HCT116 (cell line): ENCODE data around the gene TUBA4A. TPM values are rescaled to one million over a fixed set of nuclear protein-coding genes. Genes with fewer than 3 reads are reported as not detected.

Experiments used
- ATAC-seq: fragments of 200-7000 bp; cut with Tn5 transposase; 2 replicates; pipeline ENCODE4 v1.9.1; 2020; ENCODE audit warnings: mild to moderate bottlenecking, moderate library complexity
- BruUV-seq: library from RNA; stranded (reverse); fragments of 400-500 nt; replicated peaks from 2 replicates; lab custom pipeline; 2021; lab: Mats Ljungman, UMichigan
- CTCF ChIA-PET: fragments of 300-600 bp; sonication (Branson Sonifier 250); formaldehyde crosslinking; loops from one replicate; lab custom pipeline; 2021; ENCODE audit warnings: antibody characterized with exemption; lab: Charles Lee
- POLR2A ChIA-PET: fragments of 300-600, 350-600 bp; sonication (Branson Sonifier 250); formaldehyde crosslinking; loops from one replicate; lab custom pipeline; 2021; ENCODE audit warnings: antibody characterized with exemption; lab: Charles Lee
- RAD21 ChIA-PET, 2 experiments: fragments of 300-600 bp; sonication (Branson Sonifier 250); formaldehyde crosslinking; loops; one replicate each; lab custom pipeline; 2023; ENCODE audit warnings: low total read pairs in 2 of 2; ENCODE audit not compliant: uncharacterized antibody in 2 of 2, unreplicated experiment in 2 of 2, low non-redundant PET in 1 of 2; lab: Charles Lee
- DNase-seq: peaks from one replicate; pipeline ENCODE4 v3.0.0-alpha.2; 2010; ENCODE audit warnings: low read depth, low spot score
- H2AFZ ChIP-seq: fragments of 200-600 bp; shearing (Covaris generic), sonication (generic); 2 replicates; pipeline ENCODE4 v1.6.1; 2017; ENCODE audit warnings: low read depth, mixed run types, mixed read lengths, antibody characterized with exemption, low read length; ENCODE audit not compliant: poor library complexity, severe bottlenecking
- H3K27ac ChIP-seq: 2 replicates; pipeline ENCODE4 v1.5.1; 2012; ENCODE audit warnings: low read depth, low read length
- H3K27me3 ChIP-seq: fragments of 200-600 bp; sonication (generic); 2 replicates; pipeline ENCODE4 v1.6.1; 2016; ENCODE audit warnings: mixed run types, low read length, mixed read lengths; ENCODE audit not compliant: insufficient read depth
- H3K36me3 ChIP-seq, 2 experiments: fragments of 200-500 bp in 1 of 2; fragments of 200-600 bp in 1 of 2; sonication (Bioruptor generic) in 1 of 2; sonication (generic) in 1 of 2; 2 replicates each; pipeline versions ENCODE4 v1.5.1 to v1.6.1; 2014 to 2016; ENCODE audit warnings: low read length in 2 of 2, inconsistent platforms in 1 of 2, mixed read lengths in 1 of 2, mixed run types in 1 of 2; ENCODE audit not compliant: insufficient read depth in 2 of 2, control insufficient read depth in 1 of 2
- H3K4me1 ChIP-seq, 2 experiments: fragments of 200-600 bp in 1 of 2; sonication (generic) in 1 of 2; 2 replicates each; pipeline versions ENCODE4 v1.5.1 to v1.6.1; 2012 to 2017; ENCODE audit warnings: low read length in 2 of 2, inconsistent platforms in 1 of 2, mild to moderate bottlenecking in 1 of 2, mixed read lengths in 1 of 2, mixed run types in 1 of 2, moderate library complexity in 1 of 2; ENCODE audit not compliant: insufficient read depth in 2 of 2, control insufficient read depth in 1 of 2
- H3K4me2 ChIP-seq: fragments of 200-600 bp; sonication (generic); 2 replicates; pipeline ENCODE4 v1.6.1; 2017; ENCODE audit warnings: mixed run types, low read length, mixed read lengths
- H3K4me3 ChIP-seq, 2 experiments: fragments of 200-600 bp in 1 of 2; sonication (generic) in 1 of 2; replicated peaks in 1 of 2; 2 replicates each; pipeline ENCODE4 v1.5.1; 2011 to 2016; ENCODE audit warnings: low read length in 2 of 2, control low read depth in 1 of 2, low read depth in 1 of 2, mild to moderate bottlenecking in 1 of 2, mixed read lengths in 1 of 2, mixed run types in 1 of 2
- H3K79me2 ChIP-seq: fragments of 200-600 bp; sonication (generic); 2 replicates; pipeline ENCODE4 v1.6.1; 2017; ENCODE audit warnings: mild to moderate bottlenecking, mixed run types, low read length, moderate library complexity, mixed read lengths; ENCODE audit not compliant: insufficient read depth
- H3K9ac ChIP-seq: fragments of 200-600 bp; sonication (generic); 2 replicates; pipeline ENCODE4 v1.6.1; 2016; ENCODE audit warnings: low read length, mixed read lengths
- H3K9me2 ChIP-seq: fragments of 200-600 bp; sonication (generic), shearing (Covaris generic); 2 replicates; pipeline ENCODE4 v1.6.1; 2017; ENCODE audit warnings: mixed run types, mild to moderate bottlenecking, moderate library complexity; ENCODE audit not compliant: insufficient read depth
- H3K9me3 ChIP-seq, 2 experiments: fragments of 200-500 bp in 1 of 2; fragments of 200-600 bp in 1 of 2; sonication (Bioruptor generic) in 1 of 2; sonication (generic) in 1 of 2; 2 replicates each; pipeline ENCODE4 v1.6.1; 2014 to 2017; ENCODE audit warnings: low read length in 2 of 2, mixed read lengths in 2 of 2, inconsistent platforms in 1 of 2, low read depth in 1 of 2, mild to moderate bottlenecking in 1 of 2, mixed run types in 1 of 2, moderate library complexity in 1 of 2; ENCODE audit not compliant: control insufficient read depth in 1 of 2, insufficient read depth in 1 of 2
- H4K20me1 ChIP-seq: fragments of 200-600 bp; sonication (generic), shearing (Covaris generic); 2 replicates; pipeline ENCODE4 v1.6.1; 2017; ENCODE audit warnings: mixed run types, mild to moderate bottlenecking, moderate library complexity; ENCODE audit not compliant: insufficient read depth
- CBX3 ChIP-seq: IDR thresholded peaks from 2 replicates; pipeline ENCODE4 v1.6.1; 2012; ENCODE audit warnings: low read depth
- EGR1 ChIP-seq: IDR thresholded peaks from 2 replicates; pipeline ENCODE4 v1.6.1; 2012; ENCODE audit warnings: low read depth
- ELF1 ChIP-seq: IDR thresholded peaks from 2 replicates; pipeline ENCODE4 v1.6.1; 2012; ENCODE audit warnings: low read depth, borderline replicate concordance
- EZH2 ChIP-seq: fragments of 200-600 bp; sonication (generic); IDR thresholded peaks from 2 replicates; pipeline ENCODE4 v1.6.1; 2017; ENCODE audit warnings: antibody characterized with exemption, mixed run types
- EZH2phosphoT487 ChIP-seq: fragments of 200-600 bp; IDR thresholded peaks from 2 replicates; pipeline ENCODE4 v1.6.1; 2018; ENCODE audit warnings: antibody characterized with exemption, borderline replicate concordance
- JUND ChIP-seq: IDR thresholded peaks from 2 replicates; pipeline ENCODE4 v1.6.1; 2012
- POLR2A ChIP-seq: IDR thresholded peaks from 2 replicates; pipeline ENCODE4 v1.7.0; 2011; ENCODE audit warnings: borderline replicate concordance; ENCODE audit not compliant: insufficient read depth, insufficient read length; ENCODE audit errors: extremely low read depth
- RAD21 ChIP-seq: IDR thresholded peaks from 2 replicates; pipeline ENCODE4 v1.6.1; 2012; ENCODE audit warnings: low read depth, mild to moderate bottlenecking
- SIN3A ChIP-seq: IDR thresholded peaks from 2 replicates; pipeline ENCODE4 v1.6.1; 2012; ENCODE audit warnings: low read depth
- SP1 ChIP-seq: IDR thresholded peaks from 2 replicates; pipeline ENCODE4 v1.6.1; 2012; ENCODE audit warnings: low read depth
- TCF7L2 ChIP-seq: IDR thresholded peaks from 2 replicates; pipeline ENCODE4 v1.7.0; 2011; ENCODE audit warnings: borderline replicate concordance, inconsistent platforms; ENCODE audit not compliant: insufficient read depth, insufficient read length; ENCODE audit errors: extremely low read depth
- YY1 ChIP-seq: IDR thresholded peaks from 2 replicates; pipeline ENCODE4 v1.6.1; 2011; ENCODE audit warnings: low read length, low read depth, moderate library complexity, mild to moderate bottlenecking; ENCODE audit not compliant: insufficient replicate concordance; ENCODE audit errors: extremely low read depth
- ZFX ChIP-seq: fragments of 450-650 bp; IDR thresholded peaks from 2 replicates; pipeline ENCODE4 v1.6.1; 2017
- intact Hi-C: fragments of 100-400 bp; cut with micrococcal nuclease; formaldehyde crosslinking; loops from 2 replicates; pipeline ENCODE4 v1.10.0; 2022
- total RNA-seq: library from RNA; stranded (reverse); gene quantifications from one replicate; pipeline ENCODE4 v1.2.1, GENCODE V29; 2021; ENCODE audit not compliant: unreplicated experiment
- TF ChIP-seq, protein P1 (sequence below): IDR thresholded peaks from 2 replicates; pipeline ENCODE4 v1.6.1; 2012; ENCODE audit warnings: low read depth
- TF ChIP-seq, protein P2 (sequence below), 3 experiments: fragments of 200-600 bp in 1 of 3; sonication (generic) in 1 of 3; IDR thresholded peaks in 2 of 3; conservative IDR thresholded peaks in 1 of 3; 2 replicates each; pipeline ENCODE4 v1.5.1; 2012 to 2017; ENCODE audit warnings: low read depth in 2 of 3, low read length in 2 of 3, antibody characterized with exemption in 1 of 3, borderline replicate concordance in 1 of 3, control low read depth in 1 of 3, mild to moderate bottlenecking in 1 of 3, mixed read lengths in 1 of 3, mixed run types in 1 of 3, moderate library complexity in 1 of 3; ENCODE audit not compliant: insufficient read depth in 1 of 3
- TF ChIP-seq, protein P3 (sequence below): IDR thresholded peaks from 2 replicates; pipeline ENCODE4 v1.6.1; 2012

The TUBA4A gene
- total RNA-seq, 1 experiment from 2014 or later, result 32.7 TPM

DNA sequence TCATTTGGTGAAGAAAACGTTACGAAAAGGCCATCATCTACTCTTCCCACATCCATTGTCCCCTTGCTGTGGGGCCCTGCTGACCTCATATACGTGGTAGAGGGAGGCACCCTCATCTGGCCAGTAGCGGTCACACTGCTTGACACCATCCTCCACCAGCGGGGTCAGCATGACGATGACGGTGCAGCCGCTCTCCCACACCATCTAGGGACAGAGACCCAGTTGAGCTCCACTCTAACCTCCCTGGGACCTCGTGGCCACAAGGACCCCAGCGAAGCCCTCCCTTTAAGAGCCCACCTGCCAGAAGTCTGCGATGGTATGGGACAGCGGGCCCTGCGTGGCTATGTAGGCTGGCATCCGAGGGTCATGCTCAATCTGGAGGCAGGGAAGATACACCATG, 42.4 kb upstream of the TUBA4A start:
- RAD21 ChIA-PET, result no interaction called here
- Histone ChIP-seq H2AFZ (no peak overlapping the region), H3K9me3 (no peaks in the 10 kb centered on the region), H3K4me3 (no peak overlapping the region), H3K36me3 (no peaks in the 10 kb centered on the region), H3K9me2 (no peaks in the 10 kb centered on the region)
- POLR2A ChIA-PET, result interaction anchor here (1.3 kb wide), 1 partner anchor 42 kb away, joined by 3 read pairs; the partner anchor contains the start of gene TUBA4A
- no peak for DNase-seq
- TF ChIP-seq EZH2phosphoT487, result no peak
- TF ChIP-seq ZFX, result no peak
- TF ChIP-seq YY1, result no peak
- TF ChIP-seq EZH2, result no peak
- no peak for TF ChIP-seq POLR2A
- no peak for TF ChIP-seq EGR1
- no peak for TF ChIP-seq SP1
- no peak for TF ChIP-seq RAD21
- TF ChIP-seq, protein P1, sequence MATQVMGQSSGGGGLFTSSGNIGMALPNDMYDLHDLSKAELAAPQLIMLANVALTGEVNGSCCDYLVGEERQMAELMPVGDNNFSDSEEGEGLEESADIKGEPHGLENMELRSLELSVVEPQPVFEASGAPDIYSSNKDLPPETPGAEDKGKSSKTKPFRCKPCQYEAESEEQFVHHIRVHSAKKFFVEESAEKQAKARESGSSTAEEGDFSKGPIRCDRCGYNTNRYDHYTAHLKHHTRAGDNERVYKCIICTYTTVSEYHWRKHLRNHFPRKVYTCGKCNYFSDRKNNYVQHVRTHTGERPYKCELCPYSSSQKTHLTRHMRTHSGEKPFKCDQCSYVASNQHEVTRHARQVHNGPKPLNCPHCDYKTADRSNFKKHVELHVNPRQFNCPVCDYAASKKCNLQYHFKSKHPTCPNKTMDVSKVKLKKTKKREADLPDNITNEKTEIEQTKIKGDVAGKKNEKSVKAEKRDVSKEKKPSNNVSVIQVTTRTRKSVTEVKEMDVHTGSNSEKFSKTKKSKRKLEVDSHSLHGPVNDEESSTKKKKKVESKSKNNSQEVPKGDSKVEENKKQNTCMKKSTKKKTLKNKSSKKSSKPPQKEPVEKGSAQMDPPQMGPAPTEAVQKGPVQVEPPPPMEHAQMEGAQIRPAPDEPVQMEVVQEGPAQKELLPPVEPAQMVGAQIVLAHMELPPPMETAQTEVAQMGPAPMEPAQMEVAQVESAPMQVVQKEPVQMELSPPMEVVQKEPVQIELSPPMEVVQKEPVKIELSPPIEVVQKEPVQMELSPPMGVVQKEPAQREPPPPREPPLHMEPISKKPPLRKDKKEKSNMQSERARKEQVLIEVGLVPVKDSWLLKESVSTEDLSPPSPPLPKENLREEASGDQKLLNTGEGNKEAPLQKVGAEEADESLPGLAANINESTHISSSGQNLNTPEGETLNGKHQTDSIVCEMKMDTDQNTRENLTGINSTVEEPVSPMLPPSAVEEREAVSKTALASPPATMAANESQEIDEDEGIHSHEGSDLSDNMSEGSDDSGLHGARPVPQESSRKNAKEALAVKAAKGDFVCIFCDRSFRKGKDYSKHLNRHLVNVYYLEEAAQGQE, result no peak
- no peak for TF ChIP-seq CBX3
- no peak for TF ChIP-seq SIN3A
- TF ChIP-seq, protein P2, sequence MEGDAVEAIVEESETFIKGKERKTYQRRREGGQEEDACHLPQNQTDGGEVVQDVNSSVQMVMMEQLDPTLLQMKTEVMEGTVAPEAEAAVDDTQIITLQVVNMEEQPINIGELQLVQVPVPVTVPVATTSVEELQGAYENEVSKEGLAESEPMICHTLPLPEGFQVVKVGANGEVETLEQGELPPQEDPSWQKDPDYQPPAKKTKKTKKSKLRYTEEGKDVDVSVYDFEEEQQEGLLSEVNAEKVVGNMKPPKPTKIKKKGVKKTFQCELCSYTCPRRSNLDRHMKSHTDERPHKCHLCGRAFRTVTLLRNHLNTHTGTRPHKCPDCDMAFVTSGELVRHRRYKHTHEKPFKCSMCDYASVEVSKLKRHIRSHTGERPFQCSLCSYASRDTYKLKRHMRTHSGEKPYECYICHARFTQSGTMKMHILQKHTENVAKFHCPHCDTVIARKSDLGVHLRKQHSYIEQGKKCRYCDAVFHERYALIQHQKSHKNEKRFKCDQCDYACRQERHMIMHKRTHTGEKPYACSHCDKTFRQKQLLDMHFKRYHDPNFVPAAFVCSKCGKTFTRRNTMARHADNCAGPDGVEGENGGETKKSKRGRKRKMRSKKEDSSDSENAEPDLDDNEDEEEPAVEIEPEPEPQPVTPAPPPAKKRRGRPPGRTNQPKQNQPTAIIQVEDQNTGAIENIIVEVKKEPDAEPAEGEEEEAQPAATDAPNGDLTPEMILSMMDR (IDR thresholded peaks at IDR 0.05 in 2 of 3, conservative IDR thresholded peaks at IDR 0.05 in 1 of 3; ENCODE audit: borderline replicate concordance in 1 of 3, insufficient read depth in 1 of 3, low read depth in 2 of 3, low read length in 2 of 3), result no peak
- TF ChIP-seq JUND, result no peak
- TF ChIP-seq TCF7L2, result no peak
- TF ChIP-seq ELF1, result no peak
- TF ChIP-seq, protein P3, sequence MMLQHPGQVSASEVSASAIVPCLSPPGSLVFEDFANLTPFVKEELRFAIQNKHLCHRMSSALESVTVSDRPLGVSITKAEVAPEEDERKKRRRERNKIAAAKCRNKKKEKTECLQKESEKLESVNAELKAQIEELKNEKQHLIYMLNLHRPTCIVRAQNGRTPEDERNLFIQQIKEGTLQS, result no peak
- TF ChIP-seq, all 23 proteins: peak for 0
- no peaks in the 10 kb centered on the region for H3K79me2 ChIP-seq
- no peak overlapping the region for H3K9ac ChIP-seq
- intact Hi-C loops, result loop anchor here (5.0 kb wide), 2 partner anchors 69 to 239 kb away; partner anchors contain the start of genes ANKZF1 and ATG9A
- H4K20me1 ChIP-seq, result no peaks in the 10 kb centered on the region
- peaks cover 8% of the 10 kb centered on the region; the same call in 1 of the 2 replicates for H3K27me3 ChIP-seq
- peaks cover 3 to 17% of the 10 kb centered on the region in 2 experiments; a peak in 3 of 4 replicates for H3K4me1 ChIP-seq
- BruUV-seq, result no TSS peak
- no peak overlapping the region for H3K27ac ChIP-seq
- CTCF ChIA-PET, result interaction anchor here (1.0 to 4.5 kb wide), 4 partner anchors 18 to 266 kb away, joined by 3 to 71 read pairs (median 14); partner anchors contain the start of genes ANKZF1, ATG9A, CNPPD1 and DNAJB2
- no peak overlapping the region for H3K4me2 ChIP-seq
- ATAC-seq, result no peak
